Mesothelial cell of epicardium (in vitro differentiated cells): ENCODE results near the gene NAPB. TPM values are rescaled to one million over a fixed set of nuclear protein-coding genes. Genes with fewer than 3 reads are reported as not detected.
"Not testable (repeated sequence)": the region's sequence is repeated elsewhere in the genome, so short reads cannot be mapped to it uniquely, and the experiment has no call there.

Experiments
- DNase-seq, 2 experiments: peaks; one replicate each; pipeline ENCODE4 v3.0.0; 2021; ENCODE audit warnings: low spot score in 2 of 2; ENCODE audit not compliant: unreplicated experiment in 2 of 2
- H3K27ac Mint-ChIP-seq: 2 replicates; pipeline ENCODE4 v1.8.0; 2021; ENCODE audit warnings: mixed read lengths
- H3K27me3 Mint-ChIP-seq: 2 replicates; pipeline ENCODE4 v1.8.0; 2021; ENCODE audit warnings: low read depth, mixed read lengths
- H3K36me3 Mint-ChIP-seq: 2 replicates; pipeline ENCODE4 v1.8.0; 2021; ENCODE audit warnings: mixed read lengths
- H3K4me1 Mint-ChIP-seq: 2 replicates; pipeline ENCODE4 v1.8.0; 2021; ENCODE audit warnings: mixed read lengths
- H3K4me3 Mint-ChIP-seq: 2 replicates; pipeline ENCODE4 v1.8.0; 2021; ENCODE audit warnings: mild to moderate bottlenecking, moderate library complexity, mixed read lengths
- H3K9me3 Mint-ChIP-seq: 2 replicates; pipeline ENCODE4 v1.8.0; 2021; ENCODE audit warnings: mixed read lengths
- CTCF ChIP-seq: fragments of 200-600 bp; sonication (generic); IDR thresholded peaks from one replicate; pipeline ENCODE4 v1.5.0; 2021; ENCODE audit warnings: antibody characterized with exemption; ENCODE audit not compliant: unreplicated experiment
- total RNA-seq: library from RNA; stranded (reverse); gene quantifications from 3 replicates; pipeline ENCODE4 v1.2.1, GENCODE V29; 2021

Gene NAPB
- total RNA-seq, result 16.3 to 18.0 TPM (median 16.4 TPM) in 3 replicates

DNA sequence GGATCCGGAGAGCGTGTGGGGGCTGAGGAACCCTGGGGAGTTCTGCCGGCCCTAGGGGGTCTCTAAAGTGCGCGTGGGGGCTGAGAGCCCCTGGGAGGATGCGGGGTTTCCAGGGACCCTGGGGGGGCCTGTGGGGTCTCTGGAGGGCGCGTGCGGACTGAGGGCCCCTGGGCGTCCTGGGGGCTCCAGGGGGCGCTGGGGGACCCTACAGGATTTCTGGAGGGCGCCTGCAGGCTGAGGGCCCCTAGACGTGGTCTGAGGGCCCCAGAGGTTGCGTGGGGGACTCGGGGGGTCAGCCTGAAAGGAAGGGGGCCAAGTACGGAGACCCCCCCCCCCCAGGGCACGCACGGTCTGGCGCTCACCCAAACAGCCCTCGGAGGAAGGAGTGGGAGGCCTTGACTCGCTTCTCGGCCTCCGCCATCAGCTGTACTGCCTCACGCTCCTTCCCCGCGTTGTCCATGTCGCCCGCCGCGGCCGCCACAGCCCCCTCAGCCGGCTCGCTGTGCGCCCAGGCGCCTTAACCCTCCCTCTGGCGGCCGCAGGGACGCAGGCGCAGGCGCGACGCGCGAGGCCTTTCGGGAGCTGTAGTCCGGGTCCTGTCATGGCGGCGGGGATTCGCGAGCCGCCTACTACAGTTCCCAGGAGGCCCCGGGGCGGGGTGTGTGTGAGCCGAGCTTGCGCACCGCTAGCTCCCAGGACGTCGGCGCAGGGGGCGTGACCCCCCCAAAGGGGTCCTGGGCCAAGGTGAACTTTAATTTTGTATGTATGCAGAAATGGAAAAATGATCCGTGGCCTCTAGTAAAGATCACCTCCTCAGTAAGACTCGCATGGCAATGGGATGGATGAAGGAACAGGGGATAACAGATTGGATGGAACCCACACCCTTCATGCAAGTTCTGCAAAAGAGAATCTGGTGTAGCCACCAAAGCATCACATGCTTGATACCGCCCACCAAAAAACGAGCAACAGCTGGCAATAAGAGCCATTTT, at the start of gene NAPB:
Gene NAPB (minus strand): TSS at position 546 of the 989 bp plus-strand sequence. CDS start 86 bp downstream, at position 460.
- Mint-ChIP-seq H3K4me1 (peaks cover 19% of the 10 kb centered on the region), H3K36me3 (no peaks in the 10 kb centered on the region), H3K4me3 (peak within 1 kb of the TSS; percentile 81), H3K27me3 (no peaks in the 10 kb centered on the region), H3K9me3 (no peaks in the 10 kb centered on the region), H3K27ac (peak within 1 kb of the TSS; percentile 39)
- peak; percentile 39 for TF ChIP-seq CTCF
- DNase-seq, result peak; percentile 90 to 94

- not testable (repeated sequence) for H3K4me3 Mint-ChIP-seq, H3K4me1 Mint-ChIP-seq, H3K36me3 Mint-ChIP-seq, DNase-seq, H3K27ac Mint-ChIP-seq, H3K27me3 Mint-ChIP-seq
- H3K9me3 Mint-ChIP-seq, result peaks cover 42% of the 10 kb centered on the region
Observed at GRCh38 chr20:23466961-23467360, 45.7 kb upstream of the NAPB start.

DNA sequence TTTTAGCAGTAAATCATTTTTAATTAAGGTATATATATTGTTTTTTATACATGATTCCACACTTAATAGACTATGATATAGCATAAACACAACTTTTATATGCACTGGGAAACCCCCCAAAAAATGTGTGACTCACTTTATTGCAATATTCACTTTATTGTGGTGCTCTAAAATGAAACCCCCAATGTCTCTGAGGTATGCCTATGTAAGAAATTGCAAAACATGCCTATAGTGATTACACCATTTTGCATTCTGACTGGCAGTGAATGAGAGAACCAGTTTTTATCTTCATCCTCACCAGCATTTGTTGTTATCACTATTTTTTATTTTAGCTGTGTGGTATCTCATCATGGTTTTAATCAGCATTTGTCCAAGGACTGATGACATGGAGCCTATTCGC, 39.9 kb upstream of the NAPB start:
- H3K4me1 Mint-ChIP-seq, result no peaks in the 10 kb centered on the region
- DNase-seq, result no peak
- peaks cover 6% of the 10 kb centered on the region for H3K27me3 Mint-ChIP-seq
- H3K36me3 Mint-ChIP-seq, result no peaks in the 10 kb centered on the region
- H3K27ac Mint-ChIP-seq, result no peak overlapping the region
- H3K4me3 Mint-ChIP-seq, result no peak overlapping the region
- peaks cover 26% of the 10 kb centered on the region for H3K9me3 Mint-ChIP-seq
- TF ChIP-seq CTCF, result no peak

DNA sequence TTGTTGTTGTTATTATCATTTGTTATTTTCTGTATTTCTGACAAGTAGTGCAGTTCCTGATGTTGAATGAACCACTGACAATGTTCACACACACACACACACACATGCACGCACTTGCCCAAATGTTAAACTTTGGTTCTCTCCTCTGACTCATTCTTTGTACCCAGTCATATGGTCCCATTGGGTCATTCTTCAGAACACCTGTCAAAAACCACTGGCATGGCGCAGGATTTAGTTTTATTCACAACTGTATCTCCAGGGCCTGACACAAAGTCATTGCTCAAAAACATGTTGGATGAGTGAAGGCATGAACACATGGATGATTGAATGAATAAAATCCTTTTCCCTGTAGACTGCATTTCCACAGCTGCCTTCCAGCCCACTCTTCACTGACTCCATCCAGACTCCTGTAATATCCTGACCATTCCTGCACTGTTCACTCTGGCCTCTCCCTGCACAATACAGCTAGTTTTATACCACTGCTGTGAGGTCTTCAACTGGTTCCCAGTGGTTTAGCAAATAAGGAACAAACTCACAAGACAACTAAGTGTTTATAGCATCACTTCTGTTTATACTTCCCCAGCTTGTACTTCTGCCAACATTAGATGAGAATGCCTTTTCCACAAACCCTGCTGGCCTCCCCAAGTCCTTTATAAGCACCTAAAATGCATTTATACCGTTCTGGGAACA, 38.3 kb upstream of the NAPB start:
- Mint-ChIP-seq H3K36me3 (no peaks in the 10 kb centered on the region), H3K4me3 (no peak overlapping the region), H3K27ac (no peak overlapping the region), H3K9me3 (peaks cover 15% of the 10 kb centered on the region), H3K27me3 (peaks cover 6% of the 10 kb centered on the region), H3K4me1 (no peaks in the 10 kb centered on the region)
- no peak for TF ChIP-seq CTCF
- DNase-seq, result no peak

DNA sequence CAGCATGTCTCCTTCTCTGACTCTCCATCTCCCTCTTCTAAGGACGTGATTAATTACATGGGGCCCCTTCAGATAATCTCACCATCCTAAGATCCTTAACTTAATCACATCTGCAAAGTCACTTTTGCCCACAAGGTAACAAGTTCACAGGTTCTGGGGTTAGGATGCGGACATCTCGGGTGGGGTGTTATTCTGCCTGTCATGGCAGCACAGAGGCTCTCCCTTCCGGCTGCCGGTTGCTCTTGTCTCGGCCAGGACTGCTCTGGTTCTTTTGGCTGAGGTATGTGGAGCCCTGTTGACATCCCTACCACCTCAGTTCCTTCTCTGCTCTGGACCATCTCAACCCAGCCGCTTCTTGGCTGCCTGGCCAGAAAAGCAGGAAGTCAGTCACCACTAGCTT, 35.6 kb upstream of the NAPB start:
- Mint-ChIP-seq H3K36me3 (no peaks in the 10 kb centered on the region), H3K9me3 (no peaks in the 10 kb centered on the region), H3K27ac (no peak overlapping the region), H3K27me3 (peaks cover 9% of the 10 kb centered on the region), H3K4me1 (no peaks in the 10 kb centered on the region), H3K4me3 (no peak overlapping the region)
- TF ChIP-seq CTCF, result no peak
- DNase-seq, result no peak

- peaks cover 12% of the 10 kb centered on the region for H3K27me3 Mint-ChIP-seq
- H3K4me1 Mint-ChIP-seq, result no peaks in the 10 kb centered on the region
- no peak overlapping the region for H3K4me3 Mint-ChIP-seq
- H3K9me3 Mint-ChIP-seq, result no peaks in the 10 kb centered on the region
- no peaks in the 10 kb centered on the region for H3K36me3 Mint-ChIP-seq
- DNase-seq, result no peak
- H3K27ac Mint-ChIP-seq, result no peak overlapping the region
- TF ChIP-seq CTCF, result no peak
Observed at GRCh38 chr20:23456409-23456808, 35.1 kb upstream of the NAPB start.
